ENCODE results near the gene KCNH6.

Gene KCNH6

DNA sequence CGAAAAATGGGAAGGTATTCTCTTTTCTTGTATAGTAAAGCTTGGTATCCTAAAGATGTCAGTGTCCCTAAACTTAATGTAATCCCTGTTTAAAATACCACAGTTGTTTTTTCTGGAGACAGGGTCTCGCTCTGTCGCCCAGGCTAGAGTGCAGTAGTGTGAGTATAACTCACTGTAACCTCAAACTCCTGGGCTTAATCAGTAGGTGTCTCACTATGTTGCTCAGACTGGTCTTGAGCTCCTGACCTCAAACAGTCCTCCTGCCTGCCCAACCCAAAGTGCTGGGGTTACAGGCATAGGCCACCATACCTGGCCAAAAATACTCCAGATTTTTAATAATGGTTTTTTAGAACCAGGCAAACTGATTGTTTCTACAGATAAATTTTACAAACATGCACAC lies 35.3 kb downstream of the KCNH6 start:
- Histone ChIP-seq H3K36me3 (ENCODE audit: control insufficient read depth in 2 of 2, insufficient read depth in 1 of 2, low read length in 2 of 2) (peaks cover 0 to 3% of the 10 kb centered on the region in 2 experiments; a peak in 2 of 3 replicates), H3K9me3 (ENCODE audit: control insufficient read depth, insufficient read depth, low read depth, low read length) (no peaks in the 10 kb centered on the region), H3K27ac (ENCODE audit: extremely low read depth, low read depth, low read length) (no peak overlapping the region), H3K4me3 (ENCODE audit: low read depth, low read length) (no peak overlapping the region), H3K4me1 (ENCODE audit: control insufficient read depth, insufficient read depth, low read length) (peaks cover 2% of the 10 kb centered on the region; the same call in 1 of the 2 replicates)
- ChIA-PET POLR2A (no interaction called here), CTCF (interaction anchor here (0.6 to 1.4 kb wide), 3 partner anchors 30 to 133 kb away, joined by 3 to 5 read pairs (median 3); no protein-coding TSS in a partner anchor)
- no peak for TF ChIP-seq ZNF514 (tag by site-specific recombination; IDR thresholded peaks at IDR 0.05)
- no peak for TF ChIP-seq IKZF3 (tag by site-specific recombination; IDR thresholded peaks at IDR 0.05)
- no peak for TF ChIP-seq ZNF174 (tag by site-specific recombination; IDR thresholded peaks at IDR 0.05)
- no peak for TF ChIP-seq KLF7 (tag by site-specific recombination; IDR thresholded peaks at IDR 0.05; ENCODE audit: borderline replicate concordance)
- TF ChIP-seq, protein P1, sequence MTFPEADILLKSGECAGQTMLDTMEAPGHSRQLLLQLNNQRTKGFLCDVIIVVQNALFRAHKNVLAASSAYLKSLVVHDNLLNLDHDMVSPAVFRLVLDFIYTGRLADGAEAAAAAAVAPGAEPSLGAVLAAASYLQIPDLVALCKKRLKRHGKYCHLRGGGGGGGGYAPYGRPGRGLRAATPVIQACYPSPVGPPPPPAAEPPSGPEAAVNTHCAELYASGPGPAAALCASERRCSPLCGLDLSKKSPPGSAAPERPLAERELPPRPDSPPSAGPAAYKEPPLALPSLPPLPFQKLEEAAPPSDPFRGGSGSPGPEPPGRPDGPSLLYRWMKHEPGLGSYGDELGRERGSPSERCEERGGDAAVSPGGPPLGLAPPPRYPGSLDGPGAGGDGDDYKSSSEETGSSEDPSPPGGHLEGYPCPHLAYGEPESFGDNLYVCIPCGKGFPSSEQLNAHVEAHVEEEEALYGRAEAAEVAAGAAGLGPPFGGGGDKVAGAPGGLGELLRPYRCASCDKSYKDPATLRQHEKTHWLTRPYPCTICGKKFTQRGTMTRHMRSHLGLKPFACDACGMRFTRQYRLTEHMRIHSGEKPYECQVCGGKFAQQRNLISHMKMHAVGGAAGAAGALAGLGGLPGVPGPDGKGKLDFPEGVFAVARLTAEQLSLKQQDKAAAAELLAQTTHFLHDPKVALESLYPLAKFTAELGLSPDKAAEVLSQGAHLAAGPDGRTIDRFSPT (tag by site-specific recombination; IDR thresholded peaks at IDR 0.05) = no peak
- TF ChIP-seq ZNF416 (tag by site-specific recombination; IDR thresholded peaks at IDR 0.05) = no peak
- TF ChIP-seq ZNF19 (tag by site-specific recombination; IDR thresholded peaks at IDR 0.05; ENCODE audit: low read depth) = no peak
- TF ChIP-seq ZNF701 (tag by site-specific recombination; IDR thresholded peaks at IDR 0.05) = no peak
- no peak for TF ChIP-seq ZNF391 (tag by site-specific recombination; IDR thresholded peaks at IDR 0.05; ENCODE audit: borderline replicate concordance, low read depth)
- no peak for TF ChIP-seq ZNF211 (tag by site-specific recombination; IDR thresholded peaks at IDR 0.05; ENCODE audit: low read depth)
- no peak for TF ChIP-seq ZNF394 (tag by site-specific recombination; IDR thresholded peaks at IDR 0.05; ENCODE audit: borderline replicate concordance)
- TF ChIP-seq YY1 (tag by site-specific recombination; IDR thresholded peaks at IDR 0.05) = no peak
- TF ChIP-seq GLI4 (tag by site-specific recombination; IDR thresholded peaks at IDR 0.05) = no peak

DNA sequence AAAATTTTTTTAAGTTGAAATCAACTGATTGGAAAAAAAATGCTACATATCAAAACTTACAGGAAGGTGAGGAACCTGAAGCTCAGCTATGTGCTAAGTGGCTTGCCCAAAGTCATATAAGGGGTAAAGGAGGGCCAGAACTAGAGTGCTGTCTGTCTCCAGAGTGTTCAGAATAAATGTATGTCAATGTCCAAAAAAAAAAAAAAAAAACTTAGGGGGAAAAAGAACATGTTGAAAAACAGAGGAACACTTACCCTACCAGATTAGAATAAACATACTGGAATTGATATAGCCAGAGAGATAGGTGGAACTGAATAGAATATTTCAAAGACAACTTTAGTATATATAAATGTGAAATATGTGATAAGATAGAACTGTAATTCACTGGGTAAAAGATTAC lies 38.7 kb downstream of the KCNH6 start:
- no peak overlapping the region for H3K4me3 ChIP-seq (ENCODE audit: low read depth, low read length)
- CTCF ChIA-PET = interaction anchor here (1.5 to 1.6 kb wide), 2 partner anchors 11 to 51 kb away, joined by 4 read pairs; no protein-coding TSS in a partner anchor
- no peaks in the 10 kb centered on the region; a peak in 1 of 3 replicates for H3K36me3 ChIP-seq (ENCODE audit: control insufficient read depth in 2 of 2, insufficient read depth in 1 of 2, low read length in 2 of 2)
- H3K27ac ChIP-seq (ENCODE audit: extremely low read depth, low read depth, low read length) = no peak overlapping the region
- POLR2A ChIA-PET = no interaction called here
- TF ChIP-seq ZNF274 (IDR thresholded peaks at IDR 0.05; ENCODE audit: low read length) (no peak), ZNF274 (tag by site-specific recombination; IDR thresholded peaks at IDR 0.05; ENCODE audit: borderline replicate concordance) (no peak)
- TF ChIP-seq, protein P2, sequence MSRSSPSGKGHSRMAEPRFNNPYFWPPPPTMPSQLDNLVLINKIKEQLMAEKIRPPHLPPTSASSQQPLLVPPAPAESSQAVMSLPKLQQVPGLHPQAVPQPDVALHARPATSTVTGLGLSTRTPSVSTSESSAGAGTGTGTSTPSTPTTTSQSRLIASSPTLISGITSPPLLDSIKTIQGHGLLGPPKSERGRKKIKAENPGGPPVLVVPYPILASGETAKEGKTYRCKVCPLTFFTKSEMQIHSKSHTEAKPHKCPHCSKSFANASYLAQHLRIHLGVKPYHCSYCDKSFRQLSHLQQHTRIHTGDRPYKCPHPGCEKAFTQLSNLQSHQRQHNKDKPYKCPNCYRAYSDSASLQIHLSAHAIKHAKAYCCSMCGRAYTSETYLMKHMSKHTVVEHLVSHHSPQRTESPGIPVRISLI (tag by site-specific recombination; IDR thresholded peaks at IDR 0.05) = 0 out of 2 replicates have a peak, but pooled peaks have one; percentile 46
- H3K4me1 ChIP-seq (ENCODE audit: control insufficient read depth, insufficient read depth, low read length) = no peaks in the 10 kb centered on the region; the same call in 1 of the 2 replicates
- H3K9me3 ChIP-seq (ENCODE audit: control insufficient read depth, insufficient read depth, low read depth, low read length) = no peaks in the 10 kb centered on the region

DNA sequence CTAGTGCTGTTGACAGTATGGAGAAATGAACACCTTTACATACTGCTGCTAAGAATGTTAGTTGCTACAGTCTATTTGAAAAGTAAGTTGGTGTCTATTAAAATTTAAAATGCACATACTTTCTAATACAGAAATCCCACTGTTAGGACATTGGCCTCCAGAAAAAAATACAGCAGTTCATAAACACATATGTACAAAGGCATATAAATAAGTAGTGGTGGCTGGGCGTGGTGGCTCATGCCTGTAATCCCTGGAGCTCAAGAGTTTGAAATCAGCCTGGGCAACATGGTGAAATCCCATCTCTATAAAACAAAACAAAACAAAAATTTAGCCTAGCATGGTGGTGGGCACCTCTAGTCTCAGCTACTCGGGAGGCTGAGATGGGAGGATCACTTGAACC lies 40.2 kb downstream of the KCNH6 start:
- Histone ChIP-seq H3K27ac (ENCODE audit: extremely low read depth, low read depth, low read length) (no peak overlapping the region), H3K36me3 (ENCODE audit: control insufficient read depth in 2 of 2, insufficient read depth in 1 of 2, low read length in 2 of 2) (no peaks in the 10 kb centered on the region; a peak in 1 of 3 replicates), H3K9me3 (ENCODE audit: control insufficient read depth, insufficient read depth, low read depth, low read length) (no peaks in the 10 kb centered on the region), H3K4me1 (ENCODE audit: control insufficient read depth, insufficient read depth, low read length) (no peaks in the 10 kb centered on the region; the same call in 1 of the 2 replicates), H3K4me3 (ENCODE audit: low read depth, low read length) (no peak overlapping the region)
- CTCF ChIA-PET = no interaction called here
- TF ChIP-seq ZNF544 (tag by site-specific recombination; IDR thresholded peaks at IDR 0.05) (no peak), ZNF747 (tag by site-specific recombination; IDR thresholded peaks at IDR 0.05) (no peak), ZNF184 (tag by site-specific recombination; IDR thresholded peaks at IDR 0.05) (no peak), ZNF433 (tag by site-specific recombination; IDR thresholded peaks at IDR 0.05; ENCODE audit: low read depth) (no peak), ZNF76 (tag by site-specific recombination; IDR thresholded peaks at IDR 0.05; ENCODE audit: borderline replicate concordance, low read depth) (no peak), ZNF175 (tag by site-specific recombination; IDR thresholded peaks at IDR 0.05) (no peak), EGR2 (tag by site-specific recombination; IDR thresholded peaks at IDR 0.05; ENCODE audit: low read depth) (no peak), FEZF1 (tag by site-specific recombination; IDR thresholded peaks at IDR 0.05) (no peak), ZNF48 (tag by site-specific recombination; IDR thresholded peaks at IDR 0.05) (no peak), ZNF623 (tag by site-specific recombination; IDR thresholded peaks at IDR 0.05) (no peak), ZNF701 (tag by site-specific recombination; IDR thresholded peaks at IDR 0.05) (no peak), ZNF426 (tag by site-specific recombination; IDR thresholded peaks at IDR 0.05) (no peak), MZF1 (tag by site-specific recombination; IDR thresholded peaks at IDR 0.05; ENCODE audit: borderline replicate concordance) (no peak)
- POLR2A ChIA-PET = interaction anchor here (1.0 kb wide), 1 partner anchor 12 kb away, joined by 3 read pairs; no protein-coding TSS in a partner anchor
